Nephron progenitor cell (in vitro differentiated cells): Measurements from ENCODE around the gene TRERF1.

Experiments
- DNase-seq: peaks from one replicate; pipeline ENCODE4 v3.0.0; 2021
- H3K27ac Mint-ChIP-seq: 2 replicates; pipeline ENCODE4 v1.8.0; 2021; ENCODE audit warnings: mild to moderate bottlenecking, moderate library complexity, mixed read lengths
- H3K27me3 Mint-ChIP-seq: 2 replicates; pipeline ENCODE4 v1.8.0; 2021; ENCODE audit warnings: mild to moderate bottlenecking, low read depth, mixed read lengths; ENCODE audit not compliant: poor library complexity
- H3K36me3 Mint-ChIP-seq: 2 replicates; pipeline ENCODE4 v1.8.0; 2021; ENCODE audit warnings: low read depth, mixed read lengths
- H3K4me1 Mint-ChIP-seq: 2 replicates; pipeline ENCODE4 v1.8.0; 2021; ENCODE audit warnings: mixed read lengths
- H3K4me3 Mint-ChIP-seq: 2 replicates; pipeline ENCODE4 v1.8.0; 2021; ENCODE audit warnings: mild to moderate bottlenecking, moderate library complexity, mixed read lengths
- H3K9me3 Mint-ChIP-seq: 2 replicates; pipeline ENCODE4 v1.8.0; 2021; ENCODE audit warnings: mild to moderate bottlenecking, moderate library complexity, mixed read lengths
- CTCF ChIP-seq: fragments of 200-600 bp; sonication (generic); IDR thresholded peaks from 2 replicates; pipeline ENCODE4 v1.5.0; 2021; ENCODE audit warnings: antibody characterized with exemption

TRERF1 gene

GRCh38 chr6:42380228-42380979, 71.3 kb downstream of the TRERF1 start:
- TF ChIP-seq CTCF: no peak
- Mint-ChIP-seq H3K36me3 (no peaks in the 10 kb centered on the region), H3K27me3 (peaks cover 30% of the 10 kb centered on the region), H3K4me1 (no peaks in the 10 kb centered on the region), H3K27ac (no peak overlapping the region), H3K4me3 (no peak overlapping the region), H3K9me3 (no peaks in the 10 kb centered on the region)
- DNase-seq: no peak

- Mint-ChIP-seq H3K27me3 (peaks cover 26% of the 10 kb centered on the region), H3K36me3 (no peaks in the 10 kb centered on the region), H3K9me3 (no peaks in the 10 kb centered on the region), H3K27ac (no peak overlapping the region), H3K4me1 (no peaks in the 10 kb centered on the region), H3K4me3 (no peak overlapping the region)
- no peak for DNase-seq
- TF ChIP-seq CTCF: no peak
Observed at GRCh38 chr6:42378536-42378935, 73.2 kb downstream of the TRERF1 start.

- Mint-ChIP-seq H3K27me3 (peaks cover 22% of the 10 kb centered on the region), H3K9me3 (no peaks in the 10 kb centered on the region), H3K27ac (no peak overlapping the region), H3K4me3 (no peak overlapping the region), H3K36me3 (no peaks in the 10 kb centered on the region), H3K4me1 (no peaks in the 10 kb centered on the region)
- no peak for TF ChIP-seq CTCF
- no peak for DNase-seq
Observed at GRCh38 chr6:42378125-42378524, 73.6 kb downstream of the TRERF1 start.

GRCh38 chr6:42375007-42375635, 76.6 kb downstream of the TRERF1 start:
- Mint-ChIP-seq H3K4me1 (no peaks in the 10 kb centered on the region), H3K4me3 (no peak overlapping the region), H3K36me3 (no peaks in the 10 kb centered on the region), H3K27me3 (peaks cover 22% of the 10 kb centered on the region), H3K27ac (no peak overlapping the region), H3K9me3 (no peaks in the 10 kb centered on the region)
- DNase-seq: no peak
- TF ChIP-seq CTCF: no peak

GRCh38 chr6:42374018-42374669, 77.6 kb downstream of the TRERF1 start:
- Mint-ChIP-seq H3K9me3 (no peaks in the 10 kb centered on the region), H3K27me3 (peaks cover 16% of the 10 kb centered on the region), H3K4me1 (no peaks in the 10 kb centered on the region), H3K36me3 (no peaks in the 10 kb centered on the region), H3K4me3 (no peak overlapping the region), H3K27ac (no peak overlapping the region)
- DNase-seq: no peak
- no peak for TF ChIP-seq CTCF
